NB4 (cell line): Measurements from ENCODE around the gene GALNS.

ENCODE experiments used
- CTCF ChIP-seq: IDR thresholded peaks from one replicate; pipeline ENCODE4 v1.5.1; 2012; ENCODE audit warnings: low read depth, low read length
- POLR2A ChIP-seq: IDR thresholded peaks from 2 replicates; pipeline ENCODE4 v1.6.1; 2011; ENCODE audit warnings: mild to moderate bottlenecking; ENCODE audit not compliant: insufficient read length; ENCODE audit errors: extremely low read depth

- TF ChIP-seq POLR2A (no peak), CTCF (no peak)
These were observed 42.6 kb downstream of the GALNS start for GRCh38 chr16:88814144-88814502.
